BLaER1 (cell line): ENCODE results near the gene PHF11.

ENCODE experiments used
- H3K27ac ChIP-seq: shearing (Covaris generic); formaldehyde crosslinking; 2 replicates; pipeline ENCODE4 v1.8.1; 2022
- H3K27me3 ChIP-seq: shearing (Covaris generic); formaldehyde crosslinking; 2 replicates; pipeline ENCODE4 v1.8.1; 2022
- H3K36me3 ChIP-seq: shearing (Covaris generic); formaldehyde crosslinking; 2 replicates; pipeline ENCODE4 v1.8.1; 2022
- H3K4me1 ChIP-seq: shearing (Covaris generic); formaldehyde crosslinking; 2 replicates; pipeline ENCODE4 v1.8.1; 2022
- H3K4me2 ChIP-seq: shearing (Covaris generic); formaldehyde crosslinking; 2 replicates; pipeline ENCODE4 v1.8.1; 2022
- H3K4me3 ChIP-seq: shearing (Covaris generic); formaldehyde crosslinking; 2 replicates; pipeline ENCODE4 v1.8.1; 2022
- H3K9ac ChIP-seq: shearing (Covaris generic); formaldehyde crosslinking; 2 replicates; pipeline ENCODE4 v1.8.1; 2022
- H3K9me3 ChIP-seq: shearing (Covaris generic); formaldehyde crosslinking; 2 replicates; pipeline ENCODE4 v1.8.1; 2022
- H4K20me1 ChIP-seq: shearing (Covaris generic); formaldehyde crosslinking; 2 replicates; pipeline ENCODE4 v1.8.1; 2022
- Cebpa-rat ChIP-seq: shearing (Covaris generic); IDR thresholded peaks from 2 replicates; pipeline ENCODE4 v1.8.1; 2022

The PHF11 gene

DNA sequence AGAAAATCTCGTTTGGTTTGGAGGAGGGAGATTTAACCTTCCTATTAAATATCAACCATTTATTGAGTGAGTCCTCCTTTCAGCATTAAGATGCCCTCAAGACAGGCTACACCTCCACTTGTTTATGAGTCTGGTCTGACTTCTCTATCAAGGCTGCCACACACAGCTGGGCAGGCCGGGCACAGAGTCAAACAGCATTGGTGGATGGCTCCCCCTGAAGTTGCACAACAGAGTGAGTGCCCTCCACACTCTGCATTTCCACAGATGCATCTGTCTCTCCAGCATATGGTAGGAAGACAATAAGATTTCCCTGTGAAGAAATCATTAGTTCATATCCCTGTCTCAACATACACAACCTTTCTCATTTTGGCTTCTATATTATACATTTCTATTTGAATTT is 31.4 kb downstream of the PHF11 start:
- peaks cover 44% of the 10 kb centered on the region for H3K36me3 ChIP-seq
- H3K4me1 ChIP-seq: peaks cover 59% of the 10 kb centered on the region
- peak; percentile 63; the same call in 1 of the 2 replicates for TF ChIP-seq Cebpa-rat

DNA sequence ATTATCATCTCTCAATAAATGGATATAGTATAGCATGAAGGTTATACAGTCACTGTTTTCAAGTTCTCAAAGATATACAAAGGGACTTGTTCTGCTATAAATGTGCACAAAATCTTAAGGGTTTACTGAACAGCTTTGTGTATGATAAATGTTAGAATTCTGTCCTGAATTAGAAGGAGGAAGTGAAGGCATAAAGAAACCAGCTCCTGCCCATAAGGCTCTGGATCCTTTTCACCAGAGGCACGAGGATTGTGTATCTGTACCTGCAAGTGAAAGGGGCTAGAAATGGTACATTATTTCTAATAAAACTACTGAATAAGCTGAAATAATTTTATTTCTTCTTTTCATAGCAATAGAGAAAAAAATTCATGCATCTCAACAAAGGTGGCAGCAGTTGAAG is 32.4 kb downstream of the PHF11 start:
- no peaks in the 10 kb centered on the region for H3K9me3 ChIP-seq
- no peak overlapping the region for H3K4me3 ChIP-seq
- peak overlapping the region; percentile 92 for H3K27ac ChIP-seq
- peaks cover 35% of the 10 kb centered on the region for H3K36me3 ChIP-seq
- no peak for TF ChIP-seq Cebpa-rat
- H3K9ac ChIP-seq: no peak overlapping the region
- H3K4me1 ChIP-seq: peaks cover 69% of the 10 kb centered on the region
- peak overlapping the region; percentile 77 for H3K4me2 ChIP-seq
- no peaks in the 10 kb centered on the region for H3K27me3 ChIP-seq
- no peaks in the 10 kb centered on the region for H4K20me1 ChIP-seq

More for the DNA sequence above, 31.4 kb downstream of the PHF11 start:
- H3K9ac ChIP-seq: no peak overlapping the region
- no peak overlapping the region for H3K4me2 ChIP-seq
- no peaks in the 10 kb centered on the region for H3K9me3 ChIP-seq
- H3K4me3 ChIP-seq: no peak overlapping the region
- H3K27ac ChIP-seq: no peak overlapping the region
- no peaks in the 10 kb centered on the region for H4K20me1 ChIP-seq
- H3K27me3 ChIP-seq: no peaks in the 10 kb centered on the region

DNA sequence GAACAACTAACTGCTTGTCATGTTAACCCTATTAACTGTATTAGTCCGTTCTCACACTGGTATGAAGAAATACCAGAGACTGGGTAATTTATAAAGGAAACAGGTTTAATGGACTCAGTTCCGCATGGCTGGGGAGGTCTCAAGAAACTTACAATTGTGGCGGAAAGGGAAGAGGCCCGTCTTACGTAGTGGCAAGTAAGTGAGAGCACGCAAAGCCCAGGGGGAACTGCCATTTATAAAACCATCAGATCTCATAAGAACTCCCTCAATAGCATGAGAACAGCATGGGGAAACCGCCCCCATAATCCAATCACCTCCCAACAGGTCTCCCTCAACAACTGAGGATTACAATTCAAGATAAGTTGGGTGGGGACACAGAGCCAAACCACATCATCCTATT is 34.7 kb downstream of the PHF11 start:
- Histone ChIP-seq H3K36me3 (peaks cover 25% of the 10 kb centered on the region), H3K4me3 (peak overlapping the region; percentile 29; the same call in 1 of the 2 replicates), H4K20me1 (no peaks in the 10 kb centered on the region), H3K4me1 (peaks cover 87% of the 10 kb centered on the region), H3K27me3 (no peaks in the 10 kb centered on the region), H3K9me3 (no peaks in the 10 kb centered on the region), H3K4me2 (peak overlapping the region; percentile 77), H3K27ac (peak overlapping the region; percentile 92), H3K9ac (peak overlapping the region; percentile 70)
- peak; percentile 67; the same call in 1 of the 2 replicates for TF ChIP-seq Cebpa-rat

DNA sequence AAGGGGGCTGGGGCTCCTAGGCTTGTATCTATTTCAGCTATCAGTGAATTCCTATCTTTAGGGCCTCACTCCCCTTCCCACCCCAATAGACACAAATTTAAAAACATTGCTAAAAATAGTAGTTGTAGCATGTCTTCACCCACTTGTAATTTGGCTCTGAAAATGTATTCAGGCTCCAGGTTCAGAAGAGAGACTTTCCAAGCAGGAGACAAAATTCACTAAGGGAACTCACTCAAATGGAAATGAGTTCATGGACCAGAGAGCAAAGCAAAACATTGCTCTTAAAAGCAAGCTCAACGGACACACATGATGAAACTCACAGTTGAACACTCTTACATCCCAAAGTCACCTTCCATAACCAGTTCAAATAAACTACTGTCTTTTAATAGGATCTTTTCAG is 36.8 kb downstream of the PHF11 start:
- TF ChIP-seq Cebpa-rat: no peak
- Histone ChIP-seq H3K27ac (peak overlapping the region; percentile 92), H3K27me3 (no peaks in the 10 kb centered on the region), H3K4me1 (peaks cover 98% of the 10 kb centered on the region), H3K9ac (peak overlapping the region; percentile 57), H4K20me1 (no peaks in the 10 kb centered on the region), H3K4me2 (peak overlapping the region; percentile 77), H3K4me3 (no peak overlapping the region), H3K36me3 (peaks cover 20% of the 10 kb centered on the region; the same call in 1 of the 2 replicates), H3K9me3 (no peaks in the 10 kb centered on the region)

DNA sequence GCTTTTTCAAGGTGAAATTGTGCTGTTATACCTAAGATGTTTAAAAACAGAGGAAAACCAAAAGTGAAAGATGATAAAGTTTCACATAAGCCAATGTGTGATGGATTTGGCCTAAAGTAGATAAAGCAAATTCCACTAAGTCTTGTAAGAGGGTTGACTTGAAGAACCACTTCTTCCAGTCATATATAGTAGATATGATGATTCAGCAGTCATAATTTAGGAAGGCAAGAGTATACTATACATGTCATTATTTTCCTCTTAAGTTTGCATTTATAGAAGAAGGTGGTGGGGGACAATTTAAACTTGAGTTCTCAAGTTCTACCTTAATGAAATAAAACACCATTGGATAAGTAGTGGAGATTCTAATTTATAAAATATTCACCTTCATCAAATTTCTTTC is 37.3 kb downstream of the PHF11 start:
- peaks cover 24% of the 10 kb centered on the region; the same call in 1 of the 2 replicates for H3K36me3 ChIP-seq
- TF ChIP-seq Cebpa-rat: no peak
- peak overlapping the region; percentile 92 for H3K27ac ChIP-seq
- H3K4me2 ChIP-seq: peak overlapping the region; percentile 77
- peaks cover 98% of the 10 kb centered on the region for H3K4me1 ChIP-seq
- H3K27me3 ChIP-seq: no peaks in the 10 kb centered on the region
- no peaks in the 10 kb centered on the region for H4K20me1 ChIP-seq
- H3K9ac ChIP-seq: peak overlapping the region; percentile 57; the same call in 1 of the 2 replicates
- H3K4me3 ChIP-seq: no peak overlapping the region
- H3K9me3 ChIP-seq: no peaks in the 10 kb centered on the region

DNA sequence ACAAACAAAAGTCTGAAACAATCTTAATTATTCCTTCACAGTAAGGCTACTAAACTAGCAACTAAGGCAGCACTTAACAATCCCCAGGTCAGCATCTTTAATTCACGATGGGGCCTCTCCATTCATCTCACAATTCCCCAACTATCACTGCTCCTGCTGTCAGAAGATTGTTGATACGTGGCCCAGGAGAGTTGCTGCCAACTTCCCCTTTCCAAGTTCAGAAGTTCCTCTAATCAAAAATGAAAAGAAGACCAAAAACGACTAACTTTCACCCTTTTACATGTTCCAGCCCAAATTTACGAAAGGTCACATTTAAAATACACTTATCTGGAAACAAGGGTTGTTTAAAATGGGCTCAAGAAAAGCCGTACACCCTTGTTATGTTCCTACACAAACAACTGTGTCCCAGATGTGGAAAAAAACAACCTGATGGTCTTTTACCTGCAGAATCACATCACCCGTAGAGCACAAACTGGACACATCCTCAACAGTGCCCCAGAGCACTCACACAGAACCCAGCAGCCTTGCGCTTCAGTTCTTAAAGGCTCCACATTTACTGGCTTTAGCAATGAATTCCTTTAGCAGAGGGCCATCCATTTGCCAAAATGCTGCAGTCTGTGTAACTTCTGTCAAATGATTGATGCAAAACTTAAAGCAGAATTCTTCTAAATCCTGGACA is 38.0 kb downstream of the PHF11 start:
- H4K20me1 ChIP-seq: no peaks in the 10 kb centered on the region
- no peaks in the 10 kb centered on the region for H3K9me3 ChIP-seq
- H3K27ac ChIP-seq: peak overlapping the region; percentile 92
- no peak for TF ChIP-seq Cebpa-rat
- peak overlapping the region; percentile 77 for H3K4me2 ChIP-seq
- H3K36me3 ChIP-seq: peaks cover 26% of the 10 kb centered on the region; the same call in 1 of the 2 replicates
- peak overlapping the region; percentile 63 for H3K9ac ChIP-seq
- H3K4me3 ChIP-seq: no peak overlapping the region; the same call in 1 of the 2 replicates
- peaks cover 98% of the 10 kb centered on the region for H3K4me1 ChIP-seq
- no peaks in the 10 kb centered on the region for H3K27me3 ChIP-seq

DNA sequence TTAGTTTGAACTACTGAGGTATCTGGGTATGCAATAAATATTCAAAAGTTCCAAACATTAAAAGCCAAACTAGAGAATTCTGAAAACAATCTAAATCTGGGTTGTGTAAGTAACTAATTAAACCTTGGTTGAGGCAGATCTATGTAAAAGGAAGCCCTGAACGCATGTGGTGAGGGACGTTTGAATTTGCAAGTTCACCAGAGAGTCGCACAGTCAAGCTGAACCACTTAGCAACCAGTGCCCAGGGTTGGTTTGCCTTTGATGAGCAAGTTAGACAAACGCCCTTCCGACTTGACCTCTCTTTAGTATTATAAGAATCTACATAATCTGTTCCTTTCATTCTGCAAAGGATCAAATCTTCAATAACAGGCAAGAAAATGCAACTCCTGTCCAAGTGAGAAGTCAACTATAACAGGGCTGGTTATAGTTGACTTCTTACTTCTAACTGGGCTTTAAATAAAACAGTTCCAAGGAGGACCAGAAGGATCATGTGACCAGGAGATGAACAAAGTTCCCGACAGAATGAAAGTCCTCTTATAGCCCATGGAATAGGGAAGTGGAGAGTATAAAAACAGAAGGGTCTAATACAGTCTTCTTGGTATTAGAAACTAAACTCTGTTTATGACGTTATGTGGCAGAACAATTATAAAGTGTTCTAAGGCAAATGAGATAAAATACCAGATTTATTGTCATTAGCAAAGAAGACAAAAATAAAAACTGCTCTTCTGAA is 40.6 kb downstream of the PHF11 start:
- Histone ChIP-seq H3K36me3 (peaks cover 22% of the 10 kb centered on the region; the same call in 1 of the 2 replicates), H3K9ac (no peak overlapping the region), H3K4me3 (no peak overlapping the region), H3K27ac (peak overlapping the region; percentile 19), H3K9me3 (no peaks in the 10 kb centered on the region), H3K27me3 (no peaks in the 10 kb centered on the region), H4K20me1 (no peaks in the 10 kb centered on the region), H3K4me2 (peak overlapping the region; percentile 37), H3K4me1 (peaks cover 100% of the 10 kb centered on the region)
- no peak for TF ChIP-seq Cebpa-rat

DNA sequence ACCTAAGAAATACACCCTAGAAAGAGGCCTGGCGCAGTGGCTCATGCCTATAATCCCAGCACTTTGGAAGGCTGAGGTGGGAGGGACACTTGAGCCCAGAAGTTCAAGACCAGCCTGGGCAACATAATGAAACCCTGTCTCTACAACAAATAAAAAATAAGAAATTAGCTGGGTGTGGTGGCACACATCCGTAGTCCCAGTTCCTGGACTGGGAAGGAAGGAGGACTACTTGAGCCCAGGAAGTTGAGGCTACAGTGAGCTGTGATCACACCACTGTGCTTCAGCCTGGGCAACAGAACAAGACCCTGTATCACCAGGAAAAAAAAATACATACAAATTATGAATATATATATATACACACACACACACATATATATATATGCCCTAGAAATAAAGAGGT is 42.7 kb downstream of the PHF11 start:
- Histone ChIP-seq H3K9me3 (no peaks in the 10 kb centered on the region), H3K9ac (no peak overlapping the region; the same call in 1 of the 2 replicates), H3K4me3 (no peak overlapping the region), H3K4me2 (peak overlapping the region; percentile 85), H4K20me1 (no peaks in the 10 kb centered on the region), H3K36me3 (peaks cover 41% of the 10 kb centered on the region), H3K27me3 (no peaks in the 10 kb centered on the region), H3K27ac (peak overlapping the region; percentile 86), H3K4me1 (peaks cover 96% of the 10 kb centered on the region)
- TF ChIP-seq Cebpa-rat: no peak

DNA sequence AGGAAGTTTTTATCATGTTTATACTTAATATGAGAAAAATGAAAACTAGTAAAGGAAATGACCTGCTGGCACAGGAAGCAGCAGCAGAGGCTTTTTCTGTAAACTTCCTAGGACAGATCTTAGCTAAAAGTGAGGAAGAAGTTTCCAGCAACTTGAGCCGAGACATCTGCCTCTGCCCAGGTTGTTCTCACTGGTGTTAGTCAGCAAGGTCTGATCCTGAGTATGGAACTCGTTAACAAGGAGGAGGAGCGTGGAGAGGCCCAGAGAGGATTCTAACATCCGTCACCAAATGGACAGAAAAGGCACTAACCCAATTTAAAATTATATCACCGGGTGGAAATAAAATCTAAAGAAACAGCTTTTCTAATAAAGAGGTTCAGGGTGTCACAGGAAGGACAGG is 43.6 kb downstream of the PHF11 start:
- Histone ChIP-seq H3K36me3 (peaks cover 50% of the 10 kb centered on the region), H3K27ac (peak overlapping the region; percentile 86), H3K9ac (peak overlapping the region; percentile 72; the same call in 1 of the 2 replicates), H3K9me3 (no peaks in the 10 kb centered on the region), H3K4me2 (peak overlapping the region; percentile 85), H3K27me3 (no peaks in the 10 kb centered on the region), H3K4me3 (no peak overlapping the region), H4K20me1 (no peaks in the 10 kb centered on the region), H3K4me1 (peaks cover 92% of the 10 kb centered on the region)
- no peak for TF ChIP-seq Cebpa-rat

DNA sequence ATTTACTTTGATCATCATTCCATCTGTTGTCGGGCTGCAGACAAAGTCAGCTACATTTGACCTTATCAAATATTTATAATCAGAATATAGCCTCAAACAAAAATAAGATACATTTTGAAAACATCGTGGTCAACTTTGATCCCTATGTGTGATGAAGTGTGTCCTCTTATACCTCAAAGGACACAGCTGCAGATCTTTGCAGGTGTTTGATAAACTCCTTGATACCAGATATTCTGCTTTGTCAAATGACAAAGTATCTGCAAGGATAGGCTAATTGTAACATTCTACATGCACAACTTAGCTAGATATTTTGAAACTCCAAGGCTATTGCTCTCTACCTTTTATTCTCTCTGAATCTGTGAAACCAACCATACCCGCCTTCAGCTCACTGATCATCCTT is 44.0 kb downstream of the PHF11 start:
- peak overlapping the region; percentile 86 for H3K27ac ChIP-seq
- H3K4me3 ChIP-seq: 0 out of 2 replicates have a peak overlapping the region, but pooled peaks have one; percentile 38
- no peaks in the 10 kb centered on the region for H3K9me3 ChIP-seq
- H4K20me1 ChIP-seq: no peaks in the 10 kb centered on the region
- H3K4me1 ChIP-seq: peaks cover 87% of the 10 kb centered on the region
- TF ChIP-seq Cebpa-rat: no peak
- H3K36me3 ChIP-seq: peaks cover 52% of the 10 kb centered on the region
- H3K4me2 ChIP-seq: peak overlapping the region; percentile 85
- H3K9ac ChIP-seq: peak overlapping the region; percentile 69; the same call in 1 of the 2 replicates
- no peaks in the 10 kb centered on the region for H3K27me3 ChIP-seq
